Esophagus mucosa (tissue), 1 donor: ENCODE measurements around the gene SPAG7. TPM values are rescaled to one million over a fixed set of nuclear protein-coding genes. Genes with fewer than 3 reads are reported as not detected.
A peak's percentile ranks its signal among the peaks of the same experiment; 100 is the strongest.

Source experiments
- ATAC-seq: fragments of 200-7000 bp; cut with Tn5 transposase; one replicate; pipeline ENCODE4 v1.9.1; 2020
- total RNA-seq: library from RNA; stranded (reverse); gene quantifications from one replicate; pipeline ENCODE4 v1.2.4, GENCODE V29; 2023
- donor health status: DM: yes; HTN: yes; CAD: no.

The SPAG7 gene
- total RNA-seq, 1 donor from 2014 or later: 65.7 TPM

GRCh38 chr17:4950075-4950745 lies 17.4 kb downstream of the SPAG7 start:
- ATAC-seq: peak; percentile 20

GRCh38 chr17:4949321-4950074 lies 18.1 kb downstream of the SPAG7 start:
- peak; percentile 34 for ATAC-seq

- peak; percentile 62 for ATAC-seq
These were observed 18.7 kb downstream of the SPAG7 start for GRCh38 chr17:4948931-4949320.

GRCh38 chr17:4948166-4948930 lies 19.3 kb downstream of the SPAG7 start, which contains the start of gene PFN1:
Gene PFN1, minus strand, starts transcription at chr17:4948530. Its CDS starts 136 bp downstream, at chr17:4948394.
- ATAC-seq: peak; percentile 71

GRCh38 chr17:4947411-4948165 lies 20.0 kb downstream of the SPAG7 start:
- ATAC-seq: peak; percentile 46

- no peak for ATAC-seq
These were observed 20.6 kb downstream of the SPAG7 start for GRCh38 chr17:4947010-4947410.

- ATAC-seq: no peak
These were observed 21.2 kb downstream of the SPAG7 start for GRCh38 chr17:4946312-4946976.

- ATAC-seq: no peak
These were observed 21.7 kb downstream of the SPAG7 start for GRCh38 chr17:4945944-4946280.

- peak; percentile 62 for ATAC-seq
These were observed 22.3 kb downstream of the SPAG7 start for GRCh38 chr17:4945176-4945943.

GRCh38 chr17:4944554-4945175 lies 23.0 kb downstream of the SPAG7 start:
- ATAC-seq: no peak

GRCh38 chr17:4944163-4944553 lies 23.5 kb downstream of the SPAG7 start:
- ATAC-seq: no peak

- no peak for ATAC-seq
These were observed 24.7 kb downstream of the SPAG7 start for GRCh38 chr17:4942760-4943508.

GRCh38 chr17:4941319-4941610 lies 26.4 kb downstream of the SPAG7 start:
- no peak for ATAC-seq

- peak; percentile 32 for ATAC-seq
These were observed 26.9 kb downstream of the SPAG7 start for GRCh38 chr17:4940555-4941318.

GRCh38 chr17:4939796-4940554 lies 27.6 kb downstream of the SPAG7 start, which contains the start of the genes RNF167 and SLC25A11:
Gene RNF167, plus strand, starts transcription at chr17:4940268. Its CDS starts 642 bp downstream, at chr17:4940910.
Gene SLC25A11, minus strand, starts transcription at chr17:4940046. Its CDS starts 136 bp downstream, at chr17:4939910.
- ATAC-seq: peak; percentile 89

GRCh38 chr17:4939546-4939795 lies 28.1 kb downstream of the SPAG7 start:
- ATAC-seq: no peak

- no peak for ATAC-seq
These were observed 28.7 kb downstream of the SPAG7 start for GRCh38 chr17:4938688-4939545.

GRCh38 chr17:4938069-4938491 lies 29.5 kb downstream of the SPAG7 start:
- no peak for ATAC-seq
